Muscle of leg (tissue), 16 donors: Measurements from ENCODE around the gene HIGD1B. TPM values are rescaled to one million over a fixed set of nuclear protein-coding genes. Genes with fewer than 3 reads are reported as not detected.
"Not testable (repeated sequence)": the region's sequence is repeated elsewhere in the genome, so short reads cannot be mapped to it uniquely, and the experiment has no call there.

ENCODE experiments used
- DNase-seq: peaks from one replicate; pipeline ENCODE4 v3.0.0; 2013
- H3K27ac ChIP-seq: one replicate; pipeline ENCODE4 v1.5.1; 2013; ENCODE audit warnings: mild to moderate bottlenecking, low read length, control low read depth
- H3K27me3 ChIP-seq: one replicate; pipeline ENCODE4 v1.6.1; 2013; ENCODE audit warnings: low read length; ENCODE audit not compliant: control insufficient read depth, insufficient read depth
- H3K36me3 ChIP-seq: one replicate; pipeline ENCODE4 v1.6.1; 2013; ENCODE audit warnings: low read length; ENCODE audit not compliant: control insufficient read depth, insufficient read depth
- H3K4me1 ChIP-seq: one replicate; pipeline ENCODE4 v1.6.1; 2013; ENCODE audit warnings: low read length; ENCODE audit not compliant: control insufficient read depth, insufficient read depth
- H3K4me3 ChIP-seq: one replicate; pipeline ENCODE4 v1.5.1; 2013; ENCODE audit warnings: low read length, control low read depth
- H3K9me3 ChIP-seq: replicated peaks from 2 replicates; pipeline ENCODE4 v1.6.1; 2013; ENCODE audit warnings: low read depth, low read length; ENCODE audit not compliant: control insufficient read depth
- WGBS: methylation state at CpG from one replicate; pipeline ENCODE4 v1.1.5; 2013; ENCODE audit warnings: missing lambda C conversion rate; ENCODE audit not compliant: insufficient coverage; 5-methylcytosine and 5-hydroxymethylcytosine counted together
- long read RNA-seq, 11 donors: transcript quantifications; one replicate each; lab custom pipeline, GENCODE V29; 2026
- polyA plus RNA-seq, 8 donors: library from polyadenylated mRNA; unstranded; fragments of 120-200 nt; gene quantifications; one replicate each; pipeline versions ENCODE4 v1.2.1 to v1.2.3, GENCODE V29; 2013; ENCODE audit warnings: inconsistent platforms in 1 of 8, low replicate concordance in 1 of 8; ENCODE audit not compliant: insufficient read length in 8 of 8, insufficient read depth in 1 of 8
- total RNA-seq: library from RNA; stranded (reverse); fragments of 120-200 nt; gene quantifications from one replicate; pipeline ENCODE4 v1.2.4, GENCODE V29; 2013

Gene HIGD1B
- total RNA-seq (6.6 TPM), polyA plus RNA-seq (1 to 10 TPM; 3.4 to 5.8 (median 4.1) TPM)
- long read RNA-seq, donor 1 = 0 reads
- long read RNA-seq, donor 2 = 0 reads
- long read RNA-seq, donor 3, partial matches to known transcripts = 0 of 5 reads
- long read RNA-seq, donor 3, other reads (novel, unspliced or antisense) = 0 of 5 reads
- long read RNA-seq, donor 4 = 0 reads
- long read RNA-seq, donor 5, partial matches to known transcripts = 0 of 1 reads
- long read RNA-seq, donor 5, other reads (novel, unspliced or antisense) = 0 of 1 reads
- long read RNA-seq, donor 6, partial matches to known transcripts = 0 of 5 reads
- long read RNA-seq, donor 6, other reads (novel, unspliced or antisense) = 0 of 5 reads
- long read RNA-seq, donor 7, partial matches to known transcripts = 0 of 5 reads
- long read RNA-seq, donor 7, other reads (novel, unspliced or antisense) = 0 of 5 reads
- long read RNA-seq, donor 8, partial matches to known transcripts = 0 of 1 reads
- long read RNA-seq, donor 8, other reads (novel, unspliced or antisense) = 0 of 1 reads
- long read RNA-seq, donor 9, partial matches to known transcripts = 0 of 3 reads
- long read RNA-seq, donor 9, other reads (novel, unspliced or antisense) = 0 of 3 reads
- long read RNA-seq, donor 10, partial matches to known transcripts = 0 of 27 reads
- long read RNA-seq, donor 10, other reads (novel, unspliced or antisense) = 22 of 27 reads
- long read RNA-seq, donor 11, partial matches to known transcripts = 10 of 16 reads
- long read RNA-seq, donor 11, other reads (novel, unspliced or antisense) = 0 of 16 reads

DNA sequence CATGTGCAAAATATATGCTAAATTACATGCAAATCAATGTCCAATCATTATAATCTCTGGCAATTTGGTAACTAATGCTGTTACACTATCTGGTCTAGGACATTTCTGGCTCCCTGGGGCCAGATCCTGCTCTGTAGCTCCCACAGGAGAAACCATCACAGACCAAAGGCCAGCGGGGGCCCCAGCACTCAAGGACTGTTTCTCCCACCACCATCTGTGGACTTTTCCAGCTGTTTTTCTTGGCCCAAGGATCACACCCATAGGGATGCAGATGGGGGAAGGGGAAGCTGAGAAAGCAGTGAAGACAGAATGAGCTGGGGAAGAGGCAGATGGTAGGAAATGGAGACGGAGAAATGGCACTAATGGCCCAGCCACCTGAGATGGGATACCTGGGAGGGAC lies at the start of gene HIGD1B:
HIGD1B (plus strand) TSS at position 298 of the 400 bp plus-strand sequence. CDS start 270 bp downstream, outside the sequence.
- Histone ChIP-seq H3K36me3 (peaks cover 25% of the 10 kb centered on the region), H3K27me3 (no peaks in the 10 kb centered on the region), H3K9me3 (no peaks in the 10 kb centered on the region), H3K4me1 (peaks cover 26% of the 10 kb centered on the region), H3K4me3 (no peak within 1 kb of the TSS), H3K27ac (no peak within 1 kb of the TSS)
- 18% methylated on average over 1 of the region's 2 CpGs for WGBS
- peak; percentile 86 for DNase-seq

DNA sequence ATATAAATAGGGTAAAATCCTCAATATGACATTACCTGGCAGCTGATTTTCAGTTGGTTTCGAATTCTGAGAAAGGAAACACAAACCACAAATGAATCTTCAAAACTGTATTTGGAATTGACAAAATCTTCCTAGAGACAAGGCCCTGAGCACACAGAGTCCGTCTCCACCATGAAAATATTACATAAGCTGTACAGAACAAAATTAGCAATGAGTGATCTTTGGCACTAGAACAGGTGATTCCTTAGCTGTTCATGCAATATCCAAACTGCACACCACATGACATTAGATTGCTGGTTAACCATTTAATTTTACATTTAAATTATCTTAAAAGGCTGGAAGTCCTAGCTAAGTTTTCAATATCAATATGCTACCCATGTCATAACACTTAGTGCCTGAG lies 49.3 kb upstream of the HIGD1B start:
- H3K27me3 ChIP-seq = no peaks in the 10 kb centered on the region
- H3K4me1 ChIP-seq = peaks cover 28% of the 10 kb centered on the region
- WGBS = no CpG with 5 or more reads among the region's 2 CpGs
- H3K9me3 ChIP-seq = no peaks in the 10 kb centered on the region
- no peak overlapping the region for H3K4me3 ChIP-seq
- no peak overlapping the region for H3K27ac ChIP-seq
- DNase-seq = no peak
- H3K36me3 ChIP-seq = peaks cover 22% of the 10 kb centered on the region

DNA sequence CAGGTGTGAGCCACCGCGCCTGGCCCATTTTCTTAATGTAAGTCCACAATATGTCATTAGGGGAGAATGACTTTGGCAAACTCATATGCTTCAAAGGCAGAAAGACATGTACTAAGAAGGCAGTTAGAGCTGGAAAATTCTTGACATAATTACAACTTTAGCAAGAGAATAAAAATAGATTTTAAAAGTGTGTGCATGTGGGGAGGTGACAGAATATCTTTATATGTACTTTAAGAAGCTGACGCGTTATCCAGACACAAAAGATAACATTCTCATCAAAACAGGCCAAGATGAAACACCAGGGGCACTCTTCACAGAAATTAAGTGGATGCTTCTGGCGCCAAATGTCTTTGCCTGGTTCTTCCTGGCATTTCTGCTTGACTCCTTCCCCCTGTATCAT lies 45.8 kb upstream of the HIGD1B start:
- WGBS = 90% methylated on average over 2 of the region's 5 CpGs
- DNase-seq = no peak
- Histone ChIP-seq H3K9me3 (no peaks in the 10 kb centered on the region), H3K4me1 (peaks cover 5% of the 10 kb centered on the region), H3K27me3 (no peaks in the 10 kb centered on the region), H3K27ac (no peak overlapping the region), H3K36me3 (peaks cover 46% of the 10 kb centered on the region), H3K4me3 (no peak overlapping the region)

DNA sequence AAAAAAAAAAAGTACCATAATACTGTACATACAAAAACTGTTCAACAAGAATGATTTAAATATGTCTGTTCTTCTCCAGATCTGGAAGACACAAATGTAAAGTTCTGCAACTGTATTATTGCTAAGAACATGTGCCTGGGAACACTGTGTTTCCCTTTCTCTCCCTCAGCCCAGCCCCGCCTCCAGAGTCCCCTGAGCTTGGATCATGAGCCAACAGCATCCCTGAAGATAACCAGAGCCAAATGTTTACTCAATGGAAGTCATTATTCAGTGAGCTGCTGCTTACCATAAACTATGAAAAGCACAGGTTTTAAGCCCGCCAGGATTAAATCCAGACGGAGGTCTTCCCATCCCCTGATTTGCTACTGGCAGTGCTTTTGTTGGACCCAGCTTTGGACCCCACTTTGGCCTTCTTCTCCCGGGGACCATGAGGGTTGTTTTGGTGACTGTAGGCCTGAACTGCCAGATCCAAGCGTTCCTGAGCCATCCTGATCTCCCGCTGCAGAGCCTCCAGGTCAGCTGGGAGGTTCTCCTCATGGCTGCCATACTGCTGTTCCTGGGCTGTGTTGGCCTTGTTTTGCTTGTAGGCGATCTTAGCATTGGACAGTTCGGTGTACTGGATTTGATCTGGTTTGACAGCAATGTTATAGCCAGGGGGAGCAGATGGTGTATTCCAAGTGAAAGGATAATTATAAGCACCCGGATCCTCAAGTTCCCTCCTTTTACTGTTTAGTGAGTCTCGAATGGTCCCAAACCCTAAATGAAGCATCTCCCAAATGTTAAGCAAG lies 43.2 kb upstream of the HIGD1B start:
- Histone ChIP-seq H3K9me3 (no peaks in the 10 kb centered on the region), H3K27me3 (no peaks in the 10 kb centered on the region), H3K36me3 (peaks cover 36% of the 10 kb centered on the region), H3K4me1 (peaks cover 8% of the 10 kb centered on the region), H3K4me3 (no peak overlapping the region), H3K27ac (peak overlapping the region; percentile 9)
- DNase-seq = peak; percentile 89
- 60% methylated on average over 6 of the region's 10 CpGs for WGBS

DNA sequence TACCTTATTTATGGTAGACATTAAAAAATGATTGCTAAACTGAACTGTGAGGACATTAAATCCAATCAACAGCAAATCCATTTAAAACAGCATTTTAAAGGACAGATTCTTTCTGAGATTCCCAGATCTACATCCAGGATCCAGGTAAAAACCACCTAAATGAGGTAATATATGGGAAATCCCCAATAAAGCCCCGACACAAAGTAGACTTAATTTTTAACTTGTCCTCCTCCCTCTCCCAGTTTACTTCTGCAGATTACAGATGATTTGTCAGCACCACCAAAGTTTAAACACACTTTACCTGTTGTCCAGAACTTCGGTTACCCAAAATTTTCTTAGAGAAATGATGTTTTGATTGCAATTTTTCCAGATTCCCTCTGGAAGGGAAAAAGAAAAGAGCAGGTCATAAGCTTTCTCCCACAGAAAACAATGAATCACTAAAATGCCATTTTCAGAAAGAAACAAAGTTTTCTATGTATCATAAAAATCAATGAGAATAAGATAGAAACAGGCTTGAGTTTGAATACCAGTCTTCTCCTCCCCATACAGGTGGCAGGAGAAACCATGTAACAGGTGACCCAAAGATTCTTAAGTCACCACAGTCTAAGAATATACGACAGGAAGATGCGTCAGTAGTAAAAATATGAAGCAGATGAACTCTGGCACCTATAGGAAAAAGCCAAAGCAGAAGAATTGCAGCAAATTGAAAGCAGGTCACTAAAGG lies 40.4 kb upstream of the HIGD1B start:
- H3K27ac ChIP-seq = no peak overlapping the region
- DNase-seq = no peak
- WGBS = no CpG with 5 or more reads among the region's 4 CpGs

DNA sequence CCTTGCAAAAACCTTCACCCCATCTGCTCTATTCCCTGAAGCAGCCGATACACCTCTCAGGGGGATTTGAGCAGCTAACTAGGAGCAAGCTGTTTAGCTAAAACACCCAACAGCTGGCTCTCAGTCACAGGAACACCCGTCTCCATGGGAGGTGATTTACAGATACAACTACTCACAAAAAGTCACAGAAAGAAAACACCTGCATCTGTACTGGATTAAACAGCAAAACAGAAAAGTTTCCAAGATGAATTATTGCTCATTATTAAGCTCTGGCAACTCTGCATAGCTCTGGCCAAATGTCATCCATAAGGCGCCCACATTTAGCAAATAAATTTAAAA lies 39.9 kb upstream of the HIGD1B start:
- Histone ChIP-seq H3K27me3 (no peaks in the 10 kb centered on the region), H3K9me3 (no peaks in the 10 kb centered on the region), H3K4me3 (no peak overlapping the region), H3K27ac (no peak overlapping the region), H3K36me3 (peaks cover 27% of the 10 kb centered on the region), H3K4me1 (peaks cover 8% of the 10 kb centered on the region)
- DNase-seq = peak; percentile 49
- WGBS = no CpG with 5 or more reads among the region's 3 CpGs

More for the DNA sequence above, 40.4 kb upstream of the HIGD1B start:
- Histone ChIP-seq H3K27me3 (no peaks in the 10 kb centered on the region), H3K36me3 (peaks cover 27% of the 10 kb centered on the region), H3K4me1 (peaks cover 8% of the 10 kb centered on the region), H3K9me3 (no peaks in the 10 kb centered on the region), H3K4me3 (no peak overlapping the region)

DNA sequence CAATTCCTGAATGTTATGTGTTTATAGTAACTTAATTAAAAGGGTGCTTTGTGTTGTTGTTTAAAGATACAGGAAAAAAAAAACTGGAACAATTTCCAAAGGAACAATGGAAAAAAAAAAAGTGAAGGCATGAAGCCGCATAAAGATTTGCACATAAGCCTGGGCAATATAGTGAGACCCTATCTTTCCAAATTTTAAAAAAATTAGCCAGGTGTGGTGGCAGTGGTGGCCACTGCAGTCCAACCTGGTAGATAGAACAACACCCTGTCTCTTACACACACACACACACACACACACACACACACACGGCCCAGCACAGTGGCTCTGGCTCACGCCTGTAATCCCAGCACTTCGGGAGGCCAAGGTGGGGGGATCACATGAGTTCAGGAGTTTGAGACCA lies 39.5 kb upstream of the HIGD1B start:
- Histone ChIP-seq H3K4me1 (peaks cover 8% of the 10 kb centered on the region), H3K4me3 (no peak overlapping the region), H3K27me3 (no peaks in the 10 kb centered on the region), H3K27ac (no peak overlapping the region), H3K36me3 (peaks cover 26% of the 10 kb centered on the region), H3K9me3 (no peaks in the 10 kb centered on the region)
- no peak for DNase-seq
- WGBS = no CpG with 5 or more reads among the region's 4 CpGs

DNA sequence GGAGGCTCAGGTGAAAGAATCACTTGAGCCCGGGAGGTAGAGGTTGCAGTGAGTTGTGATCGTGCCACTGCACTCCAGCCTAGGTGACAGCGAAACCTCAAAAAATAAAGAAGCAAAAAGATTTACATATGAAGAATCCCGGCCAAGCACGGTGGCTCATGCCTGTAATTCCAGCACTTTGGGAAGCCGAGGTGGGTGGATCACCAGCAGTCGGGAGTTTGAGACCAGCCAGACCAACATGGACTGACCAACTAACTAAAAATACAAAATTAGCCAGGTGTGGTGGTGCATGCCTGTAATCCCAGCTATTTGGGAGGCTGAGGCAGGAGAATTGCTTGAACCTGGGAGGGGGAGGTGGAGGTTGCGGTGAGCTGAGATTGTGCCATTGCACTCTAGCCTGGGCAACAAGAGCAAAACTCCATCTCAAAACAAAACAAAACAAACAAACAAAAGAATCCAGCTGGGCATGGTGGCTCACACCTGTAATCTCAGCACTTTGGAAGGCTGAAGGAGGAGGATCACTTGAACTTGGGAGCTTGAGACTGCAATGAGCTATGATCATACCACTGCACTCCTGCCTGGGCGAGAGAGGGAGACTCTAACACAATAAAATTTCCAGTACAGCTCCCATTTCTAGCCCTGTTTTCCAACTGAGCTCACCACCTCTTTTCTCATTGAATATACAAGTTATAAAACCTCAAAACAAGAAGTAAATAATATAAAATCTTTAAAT lies 38.9 kb upstream of the HIGD1B start:
- DNase-seq, H3K9me3 ChIP-seq, H3K27ac ChIP-seq, H3K4me1 ChIP-seq, H3K27me3 ChIP-seq, H3K4me3 ChIP-seq: not testable (repeated sequence)
- WGBS = 92% methylated on average over 6 of the region's 9 CpGs
- peaks cover 20% of the 10 kb centered on the region for H3K36me3 ChIP-seq

DNA sequence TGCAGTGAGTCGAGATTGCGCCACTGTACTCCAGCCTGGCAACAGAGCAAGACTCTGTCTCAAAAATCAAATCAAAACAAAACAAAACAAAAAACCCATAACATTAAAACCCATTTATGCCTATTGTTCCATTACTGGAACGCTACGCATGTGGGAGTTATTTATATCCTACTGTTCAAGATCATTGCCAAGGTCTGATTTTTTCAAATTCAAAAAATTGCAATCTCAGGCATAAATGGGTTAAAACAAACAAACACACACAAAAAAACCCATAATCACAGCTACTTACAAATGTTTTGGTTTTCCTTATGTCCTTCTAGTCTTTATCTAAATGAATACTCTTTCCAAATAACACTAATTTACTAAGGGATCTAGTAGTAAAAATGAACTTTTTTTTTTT lies 35.4 kb upstream of the HIGD1B start:
- WGBS = no CpG with 5 or more reads among the region's 4 CpGs
- H3K4me1 ChIP-seq = peaks cover 2% of the 10 kb centered on the region
- no peak overlapping the region for H3K4me3 ChIP-seq
- H3K27ac ChIP-seq = no peak overlapping the region
- H3K9me3 ChIP-seq = no peaks in the 10 kb centered on the region
- H3K27me3 ChIP-seq = no peaks in the 10 kb centered on the region
- DNase-seq = no peak
- H3K36me3 ChIP-seq = no peaks in the 10 kb centered on the region
